C1 segment of cervical spinal cord (tissue), 14 donors: ENCODE data around the gene ANO6.

Experiments
- DNase-seq, 14 donors: peaks; one replicate each; lab custom pipeline; 2025; lab: John Stamatoyannopoulos, UW

ANO6 gene

DNA sequence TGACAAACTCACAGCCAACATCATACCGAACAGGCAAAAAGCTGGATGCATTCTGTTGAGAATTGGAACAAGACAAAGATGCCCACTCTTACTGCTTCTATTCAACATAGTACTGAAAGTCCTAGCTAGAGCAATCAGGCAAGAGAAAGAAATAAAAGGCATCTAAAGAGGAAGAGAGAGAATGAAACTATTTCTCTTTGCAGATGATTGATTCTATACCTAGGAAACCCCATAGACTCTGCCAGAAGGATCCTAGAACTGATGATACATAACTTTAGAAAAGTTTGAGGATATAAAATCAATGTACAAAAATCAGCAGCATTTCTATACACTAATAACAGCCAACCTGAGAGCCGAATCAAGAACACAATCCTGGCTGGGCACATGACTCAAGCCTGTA lies 6.1 kb upstream of the ANO6 start:
- DNase-seq, result no peak

DNA sequence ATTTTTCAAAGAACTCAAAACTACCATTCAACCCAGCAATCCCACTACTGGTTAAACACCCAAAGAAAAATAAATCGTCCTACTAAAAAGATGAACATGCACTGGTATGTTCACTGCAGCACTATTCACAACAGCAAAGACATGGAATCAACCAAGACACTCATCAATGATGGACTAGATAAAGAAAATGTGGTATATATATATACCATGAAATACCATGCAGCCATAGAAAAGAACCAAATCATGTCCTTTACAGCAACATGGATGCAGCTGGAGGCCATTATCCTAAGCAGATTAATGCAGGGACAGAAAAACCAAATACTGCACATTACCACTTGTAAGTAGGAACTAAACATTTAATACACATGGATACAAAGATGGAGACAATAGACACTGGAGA lies 3.8 kb upstream of the ANO6 start:
- DNase-seq, result no peak

DNA sequence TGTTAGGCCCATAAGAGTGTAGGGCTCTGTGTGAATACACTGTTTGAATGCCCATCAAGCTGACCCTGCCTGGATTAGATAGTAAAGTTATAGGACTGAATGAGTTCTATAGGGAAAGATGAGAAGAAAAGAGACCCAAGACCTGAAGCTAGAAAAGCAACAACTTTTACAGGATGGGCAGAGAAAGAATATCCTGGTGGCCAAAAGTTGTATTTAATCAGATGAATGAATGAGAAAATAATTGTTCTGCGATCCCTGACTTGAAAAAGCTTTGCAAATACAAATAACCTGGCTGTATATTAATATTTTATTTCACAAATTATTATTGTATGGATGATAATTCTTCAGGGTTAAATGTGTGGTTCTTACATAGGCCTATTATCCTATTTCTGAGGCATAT lies 2.8 kb upstream of the ANO6 start:
- DNase-seq, result no peak

DNA sequence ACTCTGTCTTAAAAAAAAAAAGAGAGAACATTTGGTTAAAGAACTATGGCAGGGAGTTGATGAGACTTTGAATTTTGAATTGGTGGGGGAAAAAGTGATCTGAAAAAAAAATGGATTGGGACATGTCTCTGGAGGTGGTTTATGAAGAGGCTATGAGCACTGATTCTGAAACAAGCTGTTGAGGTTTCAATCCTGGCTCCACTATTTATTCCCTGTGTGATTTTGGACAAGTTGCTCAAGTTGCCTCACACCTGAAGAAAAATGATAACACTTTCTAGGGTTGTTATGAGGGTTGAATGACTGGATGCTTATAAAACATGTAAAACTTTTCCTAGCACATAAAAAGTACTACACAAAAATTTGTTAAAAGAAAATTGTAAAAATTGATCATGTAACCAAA lies 1.8 kb upstream of the ANO6 start:
- DNase-seq, result no peak

GRCh38 chr12:45214749-45215418 lies 1.0 kb upstream of the ANO6 start:
- no peak for DNase-seq

GRCh38 chr12:45216230-45216982 lies 511 bp downstream of the ANO6 start:
- peak in 10 of 14 donors; percentile 38 to 78 (median 62) for DNase-seq

DNA sequence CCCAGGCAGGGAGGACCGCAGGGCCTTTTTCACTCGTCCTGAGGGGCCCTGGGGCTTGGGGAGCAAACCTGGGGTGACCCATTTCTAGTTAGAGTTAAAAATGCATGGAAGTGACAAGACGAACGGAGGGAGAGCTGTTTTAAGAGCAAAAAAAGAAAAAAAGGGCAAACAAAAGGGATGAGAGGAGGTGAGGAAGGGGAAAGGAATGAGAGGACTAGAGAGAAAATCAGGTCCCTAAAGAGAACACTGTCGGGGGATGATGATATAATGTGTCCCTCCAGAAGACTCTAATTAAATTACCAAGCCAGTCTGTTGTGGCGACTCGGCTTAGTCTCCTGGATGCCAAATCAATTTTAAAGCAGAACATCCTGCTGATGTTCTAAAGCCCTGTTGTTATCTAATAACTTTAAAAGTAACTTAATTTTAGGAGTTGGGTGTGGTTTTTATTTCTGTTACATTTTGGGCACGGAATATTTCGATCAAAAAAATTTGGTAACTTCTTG lies 1.1 kb downstream of the ANO6 start:
- DNase-seq, result no peak

GRCh38 chr12:45217846-45218245 lies 2.0 kb downstream of the ANO6 start:
- DNase-seq, result no peak

GRCh38 chr12:45219621-45220020 lies 3.7 kb downstream of the ANO6 start:
- no peak for DNase-seq

GRCh38 chr12:45220363-45220931 lies 4.6 kb downstream of the ANO6 start:
- DNase-seq, result no peak

DNA sequence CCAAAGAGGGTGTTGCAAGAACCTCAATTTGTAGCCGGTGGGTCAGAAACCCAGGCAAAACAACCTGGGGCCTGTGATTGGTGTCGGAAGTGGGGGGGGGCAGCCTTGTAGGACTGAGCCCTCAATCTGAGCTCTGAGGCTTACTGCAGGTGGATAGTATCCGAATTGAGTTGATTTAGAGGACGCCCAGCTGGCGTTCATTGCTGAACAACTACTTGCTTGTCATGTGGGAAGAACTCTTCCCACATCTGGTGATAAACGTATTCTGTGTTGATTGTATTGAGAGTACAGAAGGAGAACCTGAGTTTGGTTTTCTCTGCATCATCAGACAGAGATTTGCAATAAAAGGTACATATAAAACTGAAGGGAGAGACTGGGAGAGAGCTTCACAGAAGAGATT lies 5.1 kb downstream of the ANO6 start:
- no peak for DNase-seq

DNA sequence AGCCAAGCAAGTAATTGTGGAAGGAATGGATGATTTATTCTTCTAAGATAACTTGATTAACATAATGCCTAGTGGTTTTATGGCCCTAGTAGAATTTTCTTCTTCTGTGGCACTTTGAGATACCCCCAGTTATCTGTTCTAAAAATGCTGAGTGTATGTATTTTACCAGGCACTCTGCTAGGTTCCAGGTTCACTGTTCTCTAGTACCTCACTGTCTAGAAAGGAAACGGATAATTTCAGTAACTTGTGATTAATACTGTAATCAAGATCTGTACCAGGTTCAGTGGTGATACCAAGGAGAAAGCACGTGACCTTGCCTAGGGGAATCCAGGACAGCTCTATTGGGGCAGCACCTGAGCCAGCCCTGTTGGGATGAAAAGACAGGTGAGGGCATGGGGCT lies 8.0 kb downstream of the ANO6 start:
- DNase-seq, result no peak

DNA sequence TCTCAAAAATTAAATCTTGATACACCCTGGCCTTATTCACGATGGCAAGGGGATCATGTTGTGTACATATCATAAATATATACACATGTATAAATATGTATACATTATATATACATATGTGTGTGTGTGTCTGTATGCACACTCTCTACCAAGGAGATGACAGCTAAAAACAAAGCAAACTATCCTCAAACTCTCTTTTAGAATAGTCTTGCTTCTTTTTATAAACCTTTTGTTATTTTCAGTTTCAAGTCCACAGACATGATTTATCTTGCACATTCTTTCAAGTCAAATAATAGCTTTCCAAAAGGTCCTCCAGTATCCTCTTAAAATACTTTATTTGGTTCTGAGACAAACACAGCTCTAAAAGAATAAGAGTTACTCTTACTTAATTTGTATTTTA lies 8.4 kb downstream of the ANO6 start:
- DNase-seq, result no peak

- DNase-seq, result no peak
Measured at GRCh38 chr12:45226021-45226420, 10.1 kb downstream of the ANO6 start.

- DNase-seq, result no peak
Measured at GRCh38 chr12:45227316-45228067, 11.6 kb downstream of the ANO6 start.

GRCh38 chr12:45231515-45232145 lies 15.7 kb downstream of the ANO6 start:
- no peak for DNase-seq

GRCh38 chr12:45232146-45232755 lies 16.4 kb downstream of the ANO6 start:
- no peak for DNase-seq

DNA sequence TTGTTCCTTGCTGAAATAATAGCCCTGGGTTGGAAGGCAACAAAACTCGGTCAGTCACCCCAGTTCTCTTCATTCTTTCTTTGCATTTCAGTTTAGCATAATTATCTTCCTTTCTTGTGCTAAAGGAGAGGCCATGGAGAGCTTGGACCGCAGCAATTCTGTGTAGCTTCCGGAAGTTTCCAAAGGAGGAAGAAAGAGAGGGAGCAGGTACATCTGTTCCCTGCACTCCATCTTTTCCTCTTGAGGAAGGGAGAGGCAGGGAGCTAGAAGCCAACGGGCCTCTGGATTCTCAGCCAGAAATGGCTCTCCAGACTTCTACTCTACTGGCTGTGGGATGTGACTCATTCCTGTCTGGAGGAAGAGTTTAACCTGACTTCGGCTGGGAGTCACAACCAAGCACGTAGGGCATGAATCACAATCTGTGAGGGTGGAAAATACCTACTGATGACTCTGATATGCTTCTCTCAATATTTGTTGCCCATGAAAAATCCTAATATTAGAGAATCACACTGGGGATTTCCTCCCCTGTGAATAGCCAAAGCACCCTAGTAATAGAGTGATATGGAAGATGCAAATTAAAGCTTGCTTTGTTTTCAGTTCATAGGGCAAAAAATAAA lies 17.0 kb downstream of the ANO6 start:
- peak in 1 of 14 donors; percentile 20 for DNase-seq

GRCh38 chr12:45234139-45234865 lies 18.4 kb downstream of the ANO6 start:
- peak in 1 of 14 donors; percentile 72 for DNase-seq
